MCF 10A (cell line): ENCODE data around the gene SCN4A. TPM values are rescaled to one million over a fixed set of nuclear protein-coding genes. Genes with fewer than 3 reads are reported as not detected.

Experiments used
- BruUV-seq: library from RNA; stranded (reverse); fragments of 400-500 nt; replicated peaks from 2 replicates; lab custom pipeline; 2021; lab: Mats Ljungman, UMichigan
- CTCF ChIA-PET: fragments of 300-600 bp; sonication (Branson Sonifier 250); formaldehyde crosslinking; extraction: SDS; loops from one replicate; lab custom pipeline; 2021; ENCODE audit warnings: antibody characterized with exemption, inconsistent platforms; lab: Yijun Ruan, JAX
- POLR2A ChIA-PET: fragments of 300-600, 350-650 bp; sonication (Branson Sonifier 250); formaldehyde crosslinking; extraction: SDS; loops from one replicate; lab custom pipeline; 2020; ENCODE audit warnings: antibody characterized with exemption, inconsistent platforms; lab: Yijun Ruan, JAX
- DNase-seq: peaks from one replicate; pipeline ENCODE4 v3.0.0-alpha.2; 2018; ENCODE audit not compliant: unreplicated experiment
- H3K27ac Mint-ChIP-seq: one replicate; pipeline ENCODE4 v1.8.0; 2022; ENCODE audit warnings: mild to moderate bottlenecking, low read depth, mixed read lengths; ENCODE audit not compliant: unreplicated experiment
- H3K27me3 Mint-ChIP-seq: one replicate; pipeline ENCODE4 v1.8.0; 2022; ENCODE audit warnings: mixed read lengths; ENCODE audit not compliant: insufficient read depth, unreplicated experiment
- H3K36me3 Mint-ChIP-seq: one replicate; pipeline ENCODE4 v1.8.0; 2022; ENCODE audit warnings: mild to moderate bottlenecking, moderate library complexity, mixed read lengths; ENCODE audit not compliant: insufficient read depth, unreplicated experiment
- H3K4me1 Mint-ChIP-seq: one replicate; pipeline ENCODE4 v1.8.0; 2022; ENCODE audit warnings: mixed read lengths; ENCODE audit not compliant: insufficient read depth, unreplicated experiment
- H3K4me3 Mint-ChIP-seq: one replicate; pipeline ENCODE4 v1.8.0; 2022; ENCODE audit warnings: mild to moderate bottlenecking, moderate library complexity, mixed read lengths; ENCODE audit not compliant: unreplicated experiment
- H3K9me3 Mint-ChIP-seq: one replicate; pipeline ENCODE4 v1.8.0; 2022; ENCODE audit warnings: mixed read lengths; ENCODE audit not compliant: unreplicated experiment
- intact Hi-C: fragments of 100-400 bp; cut with micrococcal nuclease; formaldehyde crosslinking; loops from 2 replicates; pipeline ENCODE4 v1.14.1; 2022
- total RNA-seq: library from RNA; stranded (reverse); gene quantifications from 2 replicates; pipeline ENCODE4 v1.2.3, GENCODE V29; 2022
- TF ChIP-seq, protein P1 (sequence below): fragments of 200-600 bp; IDR thresholded peaks from one replicate; pipeline ENCODE4 v1.8.0; 2022; ENCODE audit warnings: antibody characterized with exemption, mild to moderate bottlenecking; ENCODE audit not compliant: unreplicated experiment

Gene SCN4A
- total RNA-seq, 1 experiment from 2014 or later: not detected

DNA sequence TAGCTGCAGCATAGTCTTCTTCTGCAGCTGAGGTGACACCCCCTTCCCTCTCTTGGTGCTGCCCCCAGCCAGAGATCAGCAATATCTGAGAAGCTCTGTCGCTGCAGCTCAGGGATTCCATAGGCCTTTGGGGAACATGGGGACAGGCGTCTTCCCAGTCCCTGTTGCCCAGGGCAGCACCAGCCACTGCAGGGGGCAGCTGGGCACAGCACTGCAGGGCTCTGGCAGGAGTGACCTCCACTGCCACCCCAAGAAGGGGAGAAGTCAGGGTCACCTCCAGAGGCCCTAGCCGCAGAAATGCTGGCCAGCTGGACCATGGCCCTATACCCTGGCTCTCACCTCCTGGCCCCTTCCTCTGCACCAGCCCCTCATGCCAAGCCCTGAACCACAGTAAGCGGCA lies 16.9 kb downstream of the SCN4A start:
- no TSS peak for BruUV-seq
- Mint-ChIP-seq H3K36me3 (no peaks in the 10 kb centered on the region), H3K4me1 (no peaks in the 10 kb centered on the region), H3K9me3 (no peaks in the 10 kb centered on the region), H3K27ac (no peak overlapping the region), H3K4me3 (no peak overlapping the region), H3K27me3 (no peaks in the 10 kb centered on the region)
- ChIA-PET CTCF (no interaction called here), POLR2A (no interaction called here)
- intact Hi-C loops: no loop called here
- TF ChIP-seq, protein P1, sequence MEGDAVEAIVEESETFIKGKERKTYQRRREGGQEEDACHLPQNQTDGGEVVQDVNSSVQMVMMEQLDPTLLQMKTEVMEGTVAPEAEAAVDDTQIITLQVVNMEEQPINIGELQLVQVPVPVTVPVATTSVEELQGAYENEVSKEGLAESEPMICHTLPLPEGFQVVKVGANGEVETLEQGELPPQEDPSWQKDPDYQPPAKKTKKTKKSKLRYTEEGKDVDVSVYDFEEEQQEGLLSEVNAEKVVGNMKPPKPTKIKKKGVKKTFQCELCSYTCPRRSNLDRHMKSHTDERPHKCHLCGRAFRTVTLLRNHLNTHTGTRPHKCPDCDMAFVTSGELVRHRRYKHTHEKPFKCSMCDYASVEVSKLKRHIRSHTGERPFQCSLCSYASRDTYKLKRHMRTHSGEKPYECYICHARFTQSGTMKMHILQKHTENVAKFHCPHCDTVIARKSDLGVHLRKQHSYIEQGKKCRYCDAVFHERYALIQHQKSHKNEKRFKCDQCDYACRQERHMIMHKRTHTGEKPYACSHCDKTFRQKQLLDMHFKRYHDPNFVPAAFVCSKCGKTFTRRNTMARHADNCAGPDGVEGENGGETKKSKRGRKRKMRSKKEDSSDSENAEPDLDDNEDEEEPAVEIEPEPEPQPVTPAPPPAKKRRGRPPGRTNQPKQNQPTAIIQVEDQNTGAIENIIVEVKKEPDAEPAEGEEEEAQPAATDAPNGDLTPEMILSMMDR: no peak
- no peak for DNase-seq

DNA sequence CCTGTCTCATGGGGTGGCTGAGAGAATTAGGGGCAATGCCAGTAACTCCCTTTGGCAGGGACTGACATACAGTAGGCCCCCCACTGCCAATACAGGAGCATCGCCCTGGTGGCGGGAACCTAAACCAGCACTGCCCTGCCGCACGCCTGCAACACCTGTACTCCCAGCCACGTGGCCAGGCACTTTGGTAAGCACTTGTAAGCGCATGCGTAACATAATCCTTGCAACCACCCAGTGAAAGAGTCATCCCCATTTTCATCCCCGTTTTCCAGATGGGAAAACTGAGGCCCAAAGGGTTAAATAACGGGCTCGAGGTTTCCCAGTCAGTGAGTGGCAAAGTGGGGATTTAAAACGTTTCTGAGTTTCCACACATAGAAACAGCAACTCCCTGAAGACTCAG lies 17.5 kb downstream of the SCN4A start:
- H3K4me3 Mint-ChIP-seq: no peak overlapping the region
- H3K4me1 Mint-ChIP-seq: no peaks in the 10 kb centered on the region
- no peaks in the 10 kb centered on the region for H3K36me3 Mint-ChIP-seq
- no TSS peak for BruUV-seq
- no peaks in the 10 kb centered on the region for H3K9me3 Mint-ChIP-seq
- ChIA-PET POLR2A (no interaction called here), CTCF (no interaction called here)
- no peak overlapping the region for H3K27ac Mint-ChIP-seq
- no peaks in the 10 kb centered on the region for H3K27me3 Mint-ChIP-seq
- intact Hi-C loops: no loop called here
- no peak for DNase-seq
- TF ChIP-seq, protein P1: no peak

DNA sequence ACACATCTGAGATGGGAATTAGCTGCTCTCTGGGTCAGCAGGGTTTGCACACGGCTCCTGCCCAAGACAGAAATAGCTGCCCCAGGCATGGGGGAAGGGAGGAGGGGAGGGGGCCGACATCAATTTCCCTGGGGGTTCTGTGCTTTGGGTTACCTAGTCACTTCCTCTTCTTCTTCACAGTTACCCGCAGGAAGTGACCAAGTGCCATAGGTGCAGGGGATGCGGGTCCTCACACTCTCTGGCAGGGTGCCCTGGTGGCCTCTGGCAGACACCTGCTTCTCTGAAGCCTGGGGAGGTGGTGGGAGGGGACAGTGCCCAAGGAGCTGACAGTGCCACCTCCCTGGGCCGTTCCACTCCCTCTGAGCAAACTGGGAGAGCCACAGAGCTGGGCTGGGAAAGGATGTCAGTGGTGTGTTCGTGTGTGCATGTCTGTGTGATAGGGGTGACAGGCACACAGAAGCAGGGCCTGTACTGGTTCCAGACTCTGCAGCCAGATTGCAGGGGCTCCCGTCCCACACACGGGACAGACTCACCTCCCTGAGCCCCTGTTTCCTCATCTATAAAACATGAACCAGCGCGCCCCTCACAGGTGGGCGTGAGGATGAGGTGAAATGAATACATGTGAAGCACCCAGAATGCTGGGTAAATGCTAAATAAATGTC lies 18.2 kb downstream of the SCN4A start:
- ChIA-PET POLR2A (no interaction called here), CTCF (interaction anchor here (0.6 to 2.5 kb wide), 2 partner anchors 25 to 61 kb away, joined by 3 to 6 read pairs; no protein-coding TSS in a partner anchor)
- DNase-seq: no peak
- BruUV-seq: no TSS peak
- no peaks in the 10 kb centered on the region for H3K27me3 Mint-ChIP-seq
- H3K4me3 Mint-ChIP-seq: no peak overlapping the region
- no peaks in the 10 kb centered on the region for H3K9me3 Mint-ChIP-seq
- intact Hi-C loops: no loop called here
- H3K27ac Mint-ChIP-seq: no peak overlapping the region
- no peaks in the 10 kb centered on the region for H3K36me3 Mint-ChIP-seq
- H3K4me1 Mint-ChIP-seq: no peaks in the 10 kb centered on the region
- TF ChIP-seq, protein P1: no peak

DNA sequence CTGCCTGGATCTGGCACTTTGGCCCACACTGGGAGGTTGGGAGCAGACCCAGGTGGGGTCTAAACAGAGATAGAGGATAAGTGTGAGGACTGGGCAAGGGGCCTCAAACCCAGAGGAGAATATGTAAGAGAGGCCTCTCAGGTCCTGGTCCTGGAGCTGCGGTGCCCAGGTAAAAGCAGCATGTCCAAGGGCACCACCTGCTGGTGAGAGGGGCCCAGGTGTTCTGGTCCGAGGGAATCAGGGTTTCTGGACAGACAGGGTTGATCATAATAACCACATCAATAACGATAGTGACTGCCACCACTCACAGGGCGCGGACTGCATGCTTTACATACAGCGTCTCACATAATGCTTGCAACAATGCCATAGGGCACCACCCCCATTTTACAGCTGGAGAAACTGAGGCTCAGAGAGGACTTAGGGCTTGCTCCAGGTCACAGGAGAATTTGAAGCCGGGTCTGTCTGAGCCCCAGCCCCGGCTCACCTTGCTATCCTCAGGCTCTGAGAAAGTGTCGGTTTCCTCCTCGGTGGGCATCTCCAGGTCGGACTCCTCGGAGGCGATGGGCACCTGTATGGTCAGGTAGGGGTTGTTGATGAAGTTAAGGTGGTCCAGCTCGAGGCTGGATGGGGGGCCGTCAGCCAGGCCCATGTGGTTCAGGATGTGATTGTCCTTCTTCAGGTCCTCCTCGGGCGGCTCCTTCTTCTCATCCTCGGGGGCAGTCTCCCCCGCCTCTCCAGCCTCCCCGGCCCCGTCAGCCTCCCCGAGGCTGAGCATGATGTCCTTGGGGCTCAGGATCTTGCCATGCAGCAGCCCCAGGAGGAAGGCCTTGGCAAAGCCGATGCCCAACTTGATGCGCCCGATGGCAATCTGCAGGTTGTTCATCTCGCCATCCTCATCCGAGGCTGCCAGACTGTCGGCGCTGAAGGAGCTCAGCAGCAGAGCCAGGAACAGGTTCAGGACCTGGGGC lies 21.5 kb downstream of the SCN4A start:
- H3K4me3 Mint-ChIP-seq: no peak overlapping the region
- no peaks in the 10 kb centered on the region for H3K4me1 Mint-ChIP-seq
- H3K27ac Mint-ChIP-seq: no peak overlapping the region
- TF ChIP-seq, protein P1: peak; percentile 41
- peak; percentile 60 for DNase-seq
- CTCF ChIA-PET: interaction anchor here (0.6 to 3.2 kb wide), 16 partner anchors 10 to 182 kb away, joined by 3 to 20 read pairs (median 5); partner anchors contain the start of genes CSHL1 and GH1
- POLR2A ChIA-PET: no interaction called here
- H3K9me3 Mint-ChIP-seq: no peaks in the 10 kb centered on the region
- intact Hi-C loops: no loop called here
- no peaks in the 10 kb centered on the region for H3K36me3 Mint-ChIP-seq
- H3K27me3 Mint-ChIP-seq: no peaks in the 10 kb centered on the region
- BruUV-seq: no TSS peak
